Peyer's patch (tissue), 4 donors: ENCODE data around the gene ORC1.

Source experiments
- POLR2A ChIP-seq, 2 donors: fragments of 450-650 bp; IDR thresholded peaks; one replicate each; pipeline ENCODE4 v1.5.1; 2017; ENCODE audit warnings: antibody characterized with exemption in 2 of 2, mild to moderate bottlenecking in 2 of 2, moderate library complexity in 2 of 2
- TF ChIP-seq, protein P1 (sequence below), 6 experiments: fragments of 450-650 bp in 4 of 6; fragments of 200-600 bp in 2 of 6; sonication (generic) in 1 of 6; IDR thresholded peaks; one replicate each; pipeline ENCODE4 v1.5.1; 2017 to 2019; ENCODE audit warnings: antibody characterized with exemption in 6 of 6, mild to moderate bottlenecking in 3 of 6, moderate library complexity in 1 of 6

DNA sequence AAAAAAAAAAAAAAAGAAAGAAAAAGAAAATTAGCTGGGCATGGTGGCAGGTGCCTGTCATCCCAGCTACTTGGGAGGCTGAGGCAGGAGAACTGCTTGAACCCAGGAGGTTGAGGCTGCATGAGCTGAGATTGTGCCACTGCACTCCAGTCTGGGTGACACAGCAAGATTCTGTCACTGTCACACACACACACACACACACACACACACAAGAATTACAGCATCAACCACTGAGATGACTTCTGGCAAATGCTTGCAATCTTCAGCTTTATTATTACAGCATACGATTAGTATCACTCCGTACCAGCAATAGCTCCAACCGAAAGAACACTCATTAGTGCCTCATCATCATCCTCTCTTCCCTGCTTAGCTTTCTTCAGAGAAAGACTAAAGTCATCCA is 4.6 kb downstream of the ORC1 start:
- TF ChIP-seq POLR2A (IDR thresholded peaks at IDR 0.05) = no peak
- TF ChIP-seq, protein P1, sequence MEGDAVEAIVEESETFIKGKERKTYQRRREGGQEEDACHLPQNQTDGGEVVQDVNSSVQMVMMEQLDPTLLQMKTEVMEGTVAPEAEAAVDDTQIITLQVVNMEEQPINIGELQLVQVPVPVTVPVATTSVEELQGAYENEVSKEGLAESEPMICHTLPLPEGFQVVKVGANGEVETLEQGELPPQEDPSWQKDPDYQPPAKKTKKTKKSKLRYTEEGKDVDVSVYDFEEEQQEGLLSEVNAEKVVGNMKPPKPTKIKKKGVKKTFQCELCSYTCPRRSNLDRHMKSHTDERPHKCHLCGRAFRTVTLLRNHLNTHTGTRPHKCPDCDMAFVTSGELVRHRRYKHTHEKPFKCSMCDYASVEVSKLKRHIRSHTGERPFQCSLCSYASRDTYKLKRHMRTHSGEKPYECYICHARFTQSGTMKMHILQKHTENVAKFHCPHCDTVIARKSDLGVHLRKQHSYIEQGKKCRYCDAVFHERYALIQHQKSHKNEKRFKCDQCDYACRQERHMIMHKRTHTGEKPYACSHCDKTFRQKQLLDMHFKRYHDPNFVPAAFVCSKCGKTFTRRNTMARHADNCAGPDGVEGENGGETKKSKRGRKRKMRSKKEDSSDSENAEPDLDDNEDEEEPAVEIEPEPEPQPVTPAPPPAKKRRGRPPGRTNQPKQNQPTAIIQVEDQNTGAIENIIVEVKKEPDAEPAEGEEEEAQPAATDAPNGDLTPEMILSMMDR (IDR thresholded peaks at IDR 0.05) = no peak
